Measurements from ENCODE around the gene USB1.

USB1 gene

DNA sequence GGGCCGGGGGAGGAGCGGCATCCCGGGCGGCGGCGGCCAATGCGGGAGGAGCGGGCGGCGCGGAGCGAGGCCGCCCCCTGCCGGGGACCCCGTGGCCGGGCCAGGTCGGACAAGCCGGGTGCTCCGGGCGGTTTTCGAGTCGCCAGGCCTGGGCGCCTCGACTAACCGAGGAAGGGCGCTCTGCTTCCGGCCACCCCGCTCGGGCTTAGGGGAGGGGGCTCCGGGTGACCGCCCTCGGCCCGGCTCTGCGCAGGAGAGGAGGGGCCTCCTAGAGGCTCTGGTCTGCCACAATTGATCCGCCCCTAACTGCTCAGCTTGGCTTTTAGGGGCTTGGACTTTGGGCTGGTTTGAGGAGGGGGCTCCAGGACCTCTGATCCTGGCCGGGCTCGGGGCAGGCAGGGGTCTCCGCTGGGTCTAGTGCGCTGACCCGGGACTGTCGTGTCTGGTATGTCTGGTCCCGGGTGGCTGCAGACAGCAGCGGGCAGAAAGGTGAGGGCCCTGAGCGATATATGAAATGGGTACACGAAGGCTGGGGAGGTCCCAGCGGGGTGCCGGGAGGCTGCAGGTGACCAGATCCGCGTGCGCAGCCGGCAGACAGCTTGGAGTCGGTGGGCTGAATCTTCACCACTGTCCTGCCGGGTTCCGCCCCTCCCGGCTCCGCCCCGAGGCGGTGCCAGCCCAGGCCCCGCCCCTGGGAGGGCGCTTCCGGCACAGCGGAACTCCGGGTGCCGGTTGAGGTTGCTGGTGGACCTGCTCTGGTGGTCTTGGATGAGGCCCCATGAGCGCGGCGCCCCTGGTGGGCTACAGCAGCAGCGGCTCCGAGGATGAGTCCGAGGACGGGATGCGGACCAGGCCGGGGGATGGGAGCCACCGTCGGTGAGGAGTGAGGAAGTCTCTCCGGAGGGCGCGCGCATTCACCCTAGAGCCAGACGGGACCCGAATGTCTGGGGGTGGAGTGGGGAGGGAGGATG is at the start of gene USB1:
Gene USB1 (plus strand): TSS at position 702 of the 971 bp plus-strand sequence. CDS start 77 bp downstream, at position 779.
- no peak for TF ChIP-seq GATA3 (IDR thresholded peaks at IDR 0.05; ENCODE audit: low read depth, low read length)
- no peak for TF ChIP-seq GATA2 (IDR thresholded peaks at IDR 0.05; ENCODE audit: low read depth, low read length)

GRCh38 chr16:57952909-57953308 is 48.3 kb upstream of the USB1 start:
- TF ChIP-seq GATA3 (IDR thresholded peaks at IDR 0.05; ENCODE audit: low read depth, low read length) (no peak), GATA2 (IDR thresholded peaks at IDR 0.05; ENCODE audit: low read depth, low read length) (no peak)

DNA sequence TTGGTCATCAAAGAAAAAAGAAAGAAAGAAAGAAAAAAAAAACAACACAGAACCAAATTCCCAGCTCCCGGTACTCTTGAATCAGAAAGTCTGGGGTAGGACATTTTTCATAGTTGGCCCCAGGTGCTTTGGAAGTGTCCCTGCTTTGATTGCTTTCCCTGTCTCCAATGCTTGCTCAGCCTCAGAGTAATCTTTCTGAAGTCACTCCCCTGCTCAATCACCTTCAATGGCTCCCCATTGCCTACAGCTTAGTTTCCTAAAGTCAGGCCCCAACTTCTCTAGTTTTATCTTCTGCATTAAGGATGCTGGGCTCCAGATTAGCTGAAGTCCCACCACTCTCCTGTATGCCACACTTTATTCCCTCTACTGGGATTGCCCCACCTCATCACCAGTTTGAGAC is 47.4 kb upstream of the USB1 start:
- TF ChIP-seq GATA2 (IDR thresholded peaks at IDR 0.05; ENCODE audit: low read depth, low read length): no peak
- TF ChIP-seq GATA3 (IDR thresholded peaks at IDR 0.05; ENCODE audit: low read depth, low read length): no peak

- no peak for TF ChIP-seq GATA3 (IDR thresholded peaks at IDR 0.05; ENCODE audit: low read depth, low read length)
- no peak for TF ChIP-seq GATA2 (IDR thresholded peaks at IDR 0.05; ENCODE audit: low read depth, low read length)
These were observed 45.5 kb upstream of the USB1 start for GRCh38 chr16:57955572-57956188.

- TF ChIP-seq GATA3 (IDR thresholded peaks at IDR 0.05; ENCODE audit: low read depth, low read length): no peak
- TF ChIP-seq GATA2 (IDR thresholded peaks at IDR 0.05; ENCODE audit: low read depth, low read length): no peak
These were observed 44.9 kb upstream of the USB1 start for GRCh38 chr16:57956270-57956808.

GRCh38 chr16:57956924-57957672 is 44.1 kb upstream of the USB1 start:
- no peak for TF ChIP-seq GATA3 (IDR thresholded peaks at IDR 0.05; ENCODE audit: low read depth, low read length)
- TF ChIP-seq GATA2 (IDR thresholded peaks at IDR 0.05; ENCODE audit: low read depth, low read length): no peak

DNA sequence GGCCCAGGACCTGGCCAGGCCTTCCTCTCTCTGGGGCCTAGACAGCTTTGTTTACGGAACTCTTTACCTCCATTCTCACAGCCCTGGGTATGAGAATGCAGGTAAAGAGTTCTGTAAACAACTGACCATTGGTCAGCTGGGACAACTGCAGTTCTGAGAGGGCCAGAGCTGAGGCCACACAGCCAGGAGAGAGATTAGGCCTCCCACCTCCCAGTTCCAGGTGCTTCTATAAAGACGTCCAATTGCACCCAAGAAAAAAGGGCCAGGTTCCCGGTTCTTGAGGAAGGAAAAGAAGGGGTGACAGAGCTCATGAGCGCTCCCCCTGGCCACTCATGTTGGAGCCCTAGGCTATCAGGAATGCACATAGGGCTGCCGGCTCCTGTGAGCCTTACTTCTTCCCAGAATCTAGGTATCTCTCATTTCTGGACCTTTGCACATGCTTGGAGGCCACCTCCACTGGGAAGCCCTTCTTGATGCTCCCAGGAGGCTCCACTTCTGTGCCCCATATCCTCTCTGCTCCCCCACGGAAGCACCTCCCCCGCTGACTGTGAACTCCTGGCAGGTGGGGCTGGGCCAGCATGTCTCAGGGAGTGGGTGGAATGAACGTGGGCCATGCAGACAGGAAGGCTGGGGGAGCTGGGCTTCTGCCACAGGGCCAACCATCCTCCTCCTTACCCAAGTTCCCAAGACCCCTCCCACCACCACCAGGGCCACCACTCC is 43.4 kb upstream of the USB1 start:
- TF ChIP-seq GATA2 (IDR thresholded peaks at IDR 0.05; ENCODE audit: low read depth, low read length) (no peak), GATA3 (IDR thresholded peaks at IDR 0.05; ENCODE audit: low read depth, low read length) (no peak)

DNA sequence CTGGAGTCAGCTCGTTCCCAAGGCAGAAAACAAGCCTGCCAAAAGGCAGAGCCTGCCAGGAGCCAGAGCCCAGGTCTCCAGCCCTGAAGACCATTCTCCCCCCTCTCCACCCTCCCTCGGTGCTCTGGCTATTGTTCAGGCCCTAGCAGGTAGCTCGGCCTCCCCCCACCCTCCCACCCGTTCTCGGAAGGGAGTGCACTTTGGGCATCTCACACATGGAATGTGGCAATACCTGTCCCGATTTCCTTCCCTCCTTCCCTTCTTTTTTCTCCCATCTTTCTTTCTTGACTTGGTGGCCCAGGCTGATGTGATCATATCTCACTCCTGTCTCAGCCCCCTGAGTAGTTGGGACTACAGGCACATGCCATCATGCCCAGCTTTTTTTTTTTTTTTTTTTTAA is 42.7 kb upstream of the USB1 start:
- no peak for TF ChIP-seq GATA3 (IDR thresholded peaks at IDR 0.05; ENCODE audit: low read depth, low read length)

- TF ChIP-seq GATA2 (IDR thresholded peaks at IDR 0.05; ENCODE audit: low read depth, low read length): no peak
- TF ChIP-seq GATA3 (IDR thresholded peaks at IDR 0.05; ENCODE audit: low read depth, low read length): no peak
These were observed 42.1 kb upstream of the USB1 start for GRCh38 chr16:57959121-57959520.

- no peak for TF ChIP-seq GATA3 (IDR thresholded peaks at IDR 0.05; ENCODE audit: low read depth, low read length)
- no peak for TF ChIP-seq GATA2 (IDR thresholded peaks at IDR 0.05; ENCODE audit: low read depth, low read length)
These were observed 41.4 kb upstream of the USB1 start for GRCh38 chr16:57959804-57960203.

DNA sequence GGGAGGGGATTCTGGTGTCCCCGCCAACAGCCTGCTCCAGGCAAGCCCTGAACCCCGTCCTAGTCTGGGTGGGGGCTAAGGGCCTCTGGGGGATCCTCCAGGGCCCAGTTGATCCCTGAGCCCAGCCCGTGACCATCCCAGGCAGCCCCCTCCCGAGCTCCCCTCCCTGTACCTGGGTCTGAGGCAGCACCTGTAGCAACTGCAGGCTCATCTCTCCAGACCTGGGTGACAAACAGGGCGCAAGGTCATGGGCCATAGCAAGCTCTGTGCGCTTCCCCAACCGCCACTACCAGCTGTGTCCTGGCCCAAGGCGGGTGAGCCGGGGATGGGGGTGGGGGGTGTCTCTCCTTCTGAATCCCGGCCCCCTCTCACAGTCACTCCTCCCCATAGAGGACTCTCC is 40.9 kb upstream of the USB1 start:
- TF ChIP-seq GATA2 (IDR thresholded peaks at IDR 0.05; ENCODE audit: low read depth, low read length) (no peak), GATA3 (IDR thresholded peaks at IDR 0.05; ENCODE audit: low read depth, low read length) (no peak)

DNA sequence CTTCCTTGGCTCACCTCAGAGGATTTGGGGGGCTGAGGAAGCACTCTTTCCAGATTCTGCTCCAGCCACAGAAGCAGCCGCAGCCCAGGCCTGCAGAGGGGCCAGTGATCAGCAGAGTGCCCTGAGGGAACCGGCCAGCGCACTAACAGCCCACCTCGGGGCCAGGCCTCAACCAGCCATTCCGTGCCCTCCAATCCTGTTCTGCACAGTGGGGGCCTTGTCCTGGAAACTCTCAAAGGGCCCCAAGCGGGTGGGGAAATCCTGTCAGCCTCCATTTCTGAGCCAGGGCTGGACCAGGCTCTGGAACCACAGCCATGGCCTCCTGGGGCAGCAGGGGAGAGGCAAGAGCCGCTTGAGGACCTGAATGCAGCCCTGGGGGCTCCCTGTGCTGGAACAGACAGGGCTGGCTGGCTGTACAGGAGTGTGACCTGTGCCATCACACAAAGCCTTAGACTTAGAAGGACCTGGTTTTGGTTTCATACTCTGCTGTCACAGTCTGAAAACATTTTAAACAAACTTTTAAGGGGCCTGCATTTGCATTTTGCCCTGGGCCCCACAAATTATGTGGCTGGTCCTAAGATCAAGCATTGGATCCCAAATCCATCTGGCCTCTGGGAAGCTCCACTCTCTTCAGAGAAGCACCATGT is 40.3 kb upstream of the USB1 start:
- no peak for TF ChIP-seq GATA3 (IDR thresholded peaks at IDR 0.05; ENCODE audit: low read depth, low read length)
- no peak for TF ChIP-seq GATA2 (IDR thresholded peaks at IDR 0.05; ENCODE audit: low read depth, low read length)

DNA sequence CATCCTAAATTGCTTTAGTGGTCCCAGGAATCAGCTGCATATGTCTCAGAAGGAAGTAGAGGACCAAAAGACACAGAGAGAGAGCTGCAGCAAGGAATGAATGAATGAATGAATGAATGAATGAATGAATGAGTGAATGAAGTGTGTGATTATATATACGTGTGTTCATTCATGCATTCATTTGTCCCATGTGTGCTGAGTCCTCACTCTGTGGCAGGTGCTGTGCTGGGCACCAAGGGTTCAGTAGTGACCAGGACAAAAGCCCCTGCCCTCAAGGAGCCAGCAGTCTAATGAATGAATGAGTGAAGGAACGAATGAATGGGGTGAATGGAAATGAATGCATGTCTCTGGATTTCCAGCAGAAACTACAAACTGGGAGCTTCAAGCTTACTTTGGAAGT is 39.7 kb upstream of the USB1 start:
- TF ChIP-seq GATA3 (IDR thresholded peaks at IDR 0.05; ENCODE audit: low read depth, low read length) (no peak), GATA2 (IDR thresholded peaks at IDR 0.05; ENCODE audit: low read depth, low read length) (no peak)

All from SH-SY5Y (cell line).